ENCODE measurements around the gene BCL7B.
"Not testable (repeated sequence)": the region's sequence is repeated elsewhere in the genome, so short reads cannot be mapped to it uniquely, and the experiment has no call there.

Gene BCL7B

GRCh38 chr7:73581006-73581405 is 23.5 kb upstream of the BCL7B start:
- Histone ChIP-seq H3K4me1 (ENCODE audit: control insufficient read depth in 1 of 2, insufficient read depth in 2 of 2, low read length in 2 of 2) (peaks cover 7 to 11% of the 10 kb centered on the region in 2 experiments), H3K79me2 (ENCODE audit: control insufficient read depth, insufficient read depth, low read length, poor library complexity) (peaks cover 11% of the 10 kb centered on the region)
- H2AK5ac ChIP-seq (ENCODE audit: low read length); H2AFZ ChIP-seq (ENCODE audit: insufficient read depth, low read length, poor library complexity); H2BK5ac ChIP-seq (ENCODE audit: low read depth, low read length, poor library complexity); H3K9ac ChIP-seq (ENCODE audit: low read length); H3K18ac ChIP-seq (ENCODE audit: low read length); H3K27me3 ChIP-seq (ENCODE audit: insufficient read depth, low read length); H3K4ac ChIP-seq (ENCODE audit: low read depth, low read length); H4K12ac ChIP-seq (ENCODE audit: low read depth, low read length); H3K23ac ChIP-seq (ENCODE audit: low read length); H3K36me3 ChIP-seq (ENCODE audit: control insufficient read depth in 1 of 2, insufficient read depth in 2 of 2, low read length in 2 of 2); H3K4me2 ChIP-seq (ENCODE audit: low read length); H3K14ac ChIP-seq (ENCODE audit: low read length); H3K79me1 ChIP-seq (ENCODE audit: low read length); H3K9me3 ChIP-seq (ENCODE audit: insufficient read depth, low read depth, low read length); H3K27ac ChIP-seq (ENCODE audit: low read depth, low read length); H4K91ac ChIP-seq (ENCODE audit: low read depth, low read length); DNase-seq; H2BK120ac ChIP-seq (ENCODE audit: insufficient read depth, low read length, poor library complexity); H4K8ac ChIP-seq (ENCODE audit: low read depth, low read length); H2BK12ac ChIP-seq (ENCODE audit: low read length); H3K4me3 ChIP-seq (ENCODE audit: low read depth, low read length): not testable (repeated sequence)
- no CpG with 5 or more reads among the region's 9 CpGs for WGBS (ENCODE audit: extremely low coverage, insufficient coverage, insufficient read length)

GRCh38 chr7:73578342-73579128 is 21.0 kb upstream of the BCL7B start, which contains the start of gene TBL2:
Gene TBL2, minus strand, starts transcription at chr7:73578579. Its CDS starts 30 bp downstream, at chr7:73578549.
- Histone ChIP-seq H2BK5ac (ENCODE audit: low read depth, low read length, poor library complexity) (peak within 1 kb of the TSS; percentile 66), H3K4ac (ENCODE audit: low read depth, low read length) (peak within 1 kb of the TSS; percentile 97), H3K27ac (ENCODE audit: low read depth, low read length) (peak within 1 kb of the TSS; percentile 51), H2AFZ (ENCODE audit: insufficient read depth, low read length, poor library complexity) (peak within 1 kb of the TSS; percentile 76), H4K8ac (ENCODE audit: low read depth, low read length) (peak within 1 kb of the TSS; percentile 82), H3K4me3 (ENCODE audit: low read depth, low read length) (peak within 1 kb of the TSS; percentile 95), H3K79me2 (ENCODE audit: control insufficient read depth, insufficient read depth, low read length, poor library complexity) (peaks cover 11% of the 10 kb centered on the region), H3K27me3 (ENCODE audit: insufficient read depth, low read length) (no peaks in the 10 kb centered on the region), H3K4me1 (ENCODE audit: control insufficient read depth in 1 of 2, insufficient read depth in 2 of 2, low read length in 2 of 2) (peaks cover 7 to 11% of the 10 kb centered on the region in 2 experiments), H3K18ac (ENCODE audit: low read length) (peak within 1 kb of the TSS; percentile 82), H3K36me3 (ENCODE audit: control insufficient read depth in 1 of 2, insufficient read depth in 2 of 2, low read length in 2 of 2) (peaks cover 13 to 16% of the 10 kb centered on the region in 2 experiments), H4K12ac (ENCODE audit: low read depth, low read length) (peak within 1 kb of the TSS; percentile 92), H3K79me1 (ENCODE audit: low read length) (peaks cover 5% of the 10 kb centered on the region), H3K23ac (ENCODE audit: low read length) (no peak within 1 kb of the TSS), H3K4me2 (ENCODE audit: low read length) (peak within 1 kb of the TSS; percentile 84), H2AK5ac (ENCODE audit: low read length) (peak within 1 kb of the TSS; percentile 85), H2BK12ac (ENCODE audit: low read length) (no peak within 1 kb of the TSS), H3K9me3 (ENCODE audit: insufficient read depth, low read depth, low read length) (no peaks in the 10 kb centered on the region), H4K91ac (ENCODE audit: low read depth, low read length) (peak within 1 kb of the TSS; percentile 89), H2BK120ac (ENCODE audit: insufficient read depth, low read length, poor library complexity) (peak within 1 kb of the TSS; percentile 37), H3K9ac (ENCODE audit: low read length) (peak within 1 kb of the TSS; percentile 92), H3K14ac (ENCODE audit: low read length) (peak within 1 kb of the TSS; percentile 72)
- WGBS (ENCODE audit: extremely low coverage, insufficient coverage, insufficient read length): no CpG with 5 or more reads among the region's 75 CpGs
- peak; percentile 100 for DNase-seq

DNA sequence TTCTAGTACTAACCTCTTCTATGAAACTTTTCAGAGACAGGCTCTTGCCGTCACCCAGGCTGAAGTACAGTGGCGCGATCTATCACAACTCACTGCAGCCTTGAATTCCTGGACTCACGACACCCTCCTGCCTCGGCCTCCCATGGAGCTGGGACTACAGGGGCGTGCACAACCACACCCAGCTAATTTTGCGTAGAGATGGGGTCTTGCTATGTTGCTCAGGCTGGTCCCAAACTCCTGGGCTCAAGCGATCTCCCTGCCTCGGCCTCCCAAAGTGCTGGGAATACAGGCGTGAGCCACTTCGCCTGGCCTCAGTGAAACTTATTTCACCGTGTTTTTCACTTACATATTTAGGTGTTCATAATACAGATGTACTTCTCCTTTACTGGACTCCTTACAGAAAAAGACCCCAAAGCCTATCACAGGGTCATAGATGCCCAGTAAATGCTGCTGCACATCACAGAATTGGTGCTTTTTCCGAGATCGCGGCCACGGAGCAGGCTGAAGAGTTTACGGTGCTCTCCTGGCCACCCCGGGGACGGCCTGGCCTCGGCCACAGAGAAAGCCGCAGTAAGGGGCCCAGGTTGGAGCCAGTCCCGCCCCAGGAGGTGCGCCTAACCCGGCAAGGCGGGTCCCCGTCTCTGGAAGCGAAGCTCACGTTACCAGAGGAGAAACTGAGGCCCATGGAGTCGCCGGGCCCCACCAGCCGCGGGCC is 20.3 kb upstream of the BCL7B start:
- Histone ChIP-seq H3K27ac (ENCODE audit: low read depth, low read length) (peak overlapping the region; percentile 51), H4K91ac (ENCODE audit: low read depth, low read length) (peak overlapping the region; percentile 89), H3K9ac (ENCODE audit: low read length) (peak overlapping the region; percentile 92), H3K9me3 (ENCODE audit: insufficient read depth, low read depth, low read length) (no peaks in the 10 kb centered on the region), H3K4ac (ENCODE audit: low read depth, low read length) (peak overlapping the region; percentile 97), H4K8ac (ENCODE audit: low read depth, low read length) (peak overlapping the region; percentile 82), H2BK12ac (ENCODE audit: low read length) (no peak overlapping the region), H3K4me3 (ENCODE audit: low read depth, low read length) (peak overlapping the region; percentile 95), H2AK5ac (ENCODE audit: low read length) (peak overlapping the region; percentile 85), H3K4me2 (ENCODE audit: low read length) (peak overlapping the region; percentile 84), H3K79me2 (ENCODE audit: control insufficient read depth, insufficient read depth, low read length, poor library complexity) (peaks cover 11% of the 10 kb centered on the region), H3K27me3 (ENCODE audit: insufficient read depth, low read length) (no peaks in the 10 kb centered on the region), H3K79me1 (ENCODE audit: low read length) (peaks cover 5% of the 10 kb centered on the region), H3K14ac (ENCODE audit: low read length) (peak overlapping the region; percentile 72), H3K36me3 (ENCODE audit: control insufficient read depth in 1 of 2, insufficient read depth in 2 of 2, low read length in 2 of 2) (peaks cover 20 to 23% of the 10 kb centered on the region in 2 experiments), H3K23ac (ENCODE audit: low read length) (no peak overlapping the region), H3K4me1 (ENCODE audit: control insufficient read depth in 1 of 2, insufficient read depth in 2 of 2, low read length in 2 of 2) (peaks cover 7 to 11% of the 10 kb centered on the region in 2 experiments), H3K18ac (ENCODE audit: low read length) (peak overlapping the region; percentile 82), H2BK120ac (ENCODE audit: insufficient read depth, low read length, poor library complexity) (peak overlapping the region; percentile 37), H2AFZ (ENCODE audit: insufficient read depth, low read length, poor library complexity) (peak overlapping the region; percentile 76), H2BK5ac (ENCODE audit: low read depth, low read length, poor library complexity) (peak overlapping the region; percentile 66), H4K12ac (ENCODE audit: low read depth, low read length) (peak overlapping the region; percentile 92)
- DNase-seq: peak; percentile 22 to 44
- no CpG with 5 or more reads among the region's 32 CpGs for WGBS (ENCODE audit: extremely low coverage, insufficient coverage, insufficient read length)

DNA sequence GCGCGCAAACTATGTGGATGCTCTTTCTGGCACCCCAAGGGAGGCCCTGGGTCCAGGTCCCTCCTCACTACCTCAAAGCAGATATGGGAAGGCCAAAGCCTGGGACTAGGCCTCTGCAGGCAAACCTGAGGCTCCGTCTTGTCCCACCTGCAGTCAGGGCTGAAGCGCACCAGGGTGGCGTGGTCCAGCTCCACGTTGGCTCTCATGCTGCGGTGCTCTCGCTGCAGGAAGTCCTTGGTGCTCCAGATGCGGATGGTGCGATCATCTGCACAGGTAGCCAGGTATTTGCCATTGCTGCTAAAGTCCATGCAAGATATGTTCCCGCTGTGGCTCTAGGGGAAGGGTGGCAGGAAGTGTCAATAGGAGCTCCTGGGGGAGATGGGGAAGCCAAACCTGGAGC is 16.3 kb upstream of the BCL7B start:
- Histone ChIP-seq H4K8ac (ENCODE audit: low read depth, low read length) (no peak overlapping the region), H3K79me2 (ENCODE audit: control insufficient read depth, insufficient read depth, low read length, poor library complexity) (peaks cover 11% of the 10 kb centered on the region), H2AK5ac (ENCODE audit: low read length) (no peak overlapping the region), H3K23ac (ENCODE audit: low read length) (no peak overlapping the region), H3K18ac (ENCODE audit: low read length) (no peak overlapping the region), H3K9me3 (ENCODE audit: insufficient read depth, low read depth, low read length) (no peaks in the 10 kb centered on the region), H2AFZ (ENCODE audit: insufficient read depth, low read length, poor library complexity) (no peak overlapping the region), H3K4ac (ENCODE audit: low read depth, low read length) (no peak overlapping the region), H3K4me2 (ENCODE audit: low read length) (no peak overlapping the region), H3K36me3 (ENCODE audit: control insufficient read depth in 1 of 2, insufficient read depth in 2 of 2, low read length in 2 of 2) (peaks cover 43 to 52% of the 10 kb centered on the region in 2 experiments), H2BK5ac (ENCODE audit: low read depth, low read length, poor library complexity) (no peak overlapping the region), H3K4me1 (ENCODE audit: control insufficient read depth in 1 of 2, insufficient read depth in 2 of 2, low read length in 2 of 2) (peaks cover 7% of the 10 kb centered on the region in 2 experiments), H3K27ac (ENCODE audit: low read depth, low read length) (no peak overlapping the region), H4K12ac (ENCODE audit: low read depth, low read length) (no peak overlapping the region), H2BK120ac (ENCODE audit: insufficient read depth, low read length, poor library complexity) (no peak overlapping the region), H3K27me3 (ENCODE audit: insufficient read depth, low read length) (no peaks in the 10 kb centered on the region), H4K91ac (ENCODE audit: low read depth, low read length) (no peak overlapping the region), H3K9ac (ENCODE audit: low read length) (no peak overlapping the region), H3K4me3 (ENCODE audit: low read depth, low read length) (no peak overlapping the region), H2BK12ac (ENCODE audit: low read length) (no peak overlapping the region), H3K14ac (ENCODE audit: low read length) (no peak overlapping the region), H3K79me1 (ENCODE audit: low read length) (peaks cover 5% of the 10 kb centered on the region)
- no CpG with 5 or more reads among the region's 11 CpGs for WGBS (ENCODE audit: extremely low coverage, insufficient coverage, insufficient read length)
- DNase-seq: no peak

All from trophoblast cell (in vitro differentiated cells and primary cell).